H1 (cell line): ENCODE results near the gene PCCA. TPM values are rescaled to one million over a fixed set of nuclear protein-coding genes. Genes with fewer than 3 reads are reported as not detected.
A peak's percentile ranks its signal among the peaks of the same experiment; 100 is the strongest.

Experiments used
- CTCF ChIA-PET: fragments of 300-600 bp; sonication (Branson Sonifier 250); formaldehyde crosslinking; loops from one replicate; lab custom pipeline; 2021; ENCODE audit not compliant: partially characterized antibody; lab: Charles Lee
- POLR2A ChIA-PET: fragments of 300-600 bp; sonication (Branson Sonifier 250); formaldehyde crosslinking; loops from one replicate; lab custom pipeline; 2021; ENCODE audit warnings: inconsistent platforms; ENCODE audit not compliant: partially characterized antibody; lab: Charles Lee
- DNase-seq, 2 experiments: peaks; one replicate each; pipeline versions ENCODE4 v3.0.0 to v3.0.0-alpha.2; 2010 to 2022; ENCODE audit warnings: low spot score in 2 of 2, low read depth in 1 of 2, mixed read lengths in 1 of 2
- FAIRE-seq: peaks from 2 replicates; lab custom pipeline; 2011; peaks lifted over from hg19 to GRCh38; lab: Jason Lieb, UNC
- H2AFZ ChIP-seq: 2 replicates; pipeline ENCODE4 v1.8.1; 2012; ENCODE audit warnings: low read length, inconsistent platforms
- H2AK5ac ChIP-seq: 2 replicates; pipeline ENCODE4 v1.6.1; 2013; ENCODE audit warnings: low read depth, low read length
- H2BK120ac ChIP-seq: replicated peaks from 2 replicates; pipeline ENCODE3; 2013; ENCODE audit warnings: low read depth, low read length, inconsistent platforms
- H2BK12ac ChIP-seq: 2 replicates; pipeline ENCODE4 v1.6.1; 2013; ENCODE audit warnings: low read depth, low read length
- H2BK15ac ChIP-seq: 2 replicates; pipeline ENCODE4 v1.6.1; 2013; ENCODE audit warnings: low read length
- H2BK20ac ChIP-seq: 2 replicates; pipeline ENCODE4 v1.6.1; 2013; ENCODE audit warnings: low read length
- H2BK5ac ChIP-seq: 2 replicates; pipeline ENCODE4 v1.6.1; 2013; ENCODE audit warnings: low read depth, low read length
- H3K14ac ChIP-seq: 2 replicates; pipeline ENCODE4 v1.6.1; 2013; ENCODE audit warnings: inconsistent platforms; ENCODE audit not compliant: insufficient read length
- H3K18ac ChIP-seq: 2 replicates; pipeline ENCODE4 v1.6.1; 2013; ENCODE audit warnings: low read length; ENCODE audit errors: extremely low read depth
- H3K23ac ChIP-seq: 2 replicates; pipeline ENCODE4 v1.6.1; 2013; ENCODE audit warnings: inconsistent platforms; ENCODE audit not compliant: insufficient read length
- H3K23me2 ChIP-seq: 2 replicates; pipeline ENCODE4 v1.6.1; 2013; ENCODE audit warnings: low read depth, low read length
- H3K27ac ChIP-seq: 2 replicates; pipeline ENCODE4 v1.6.1; 2011; ENCODE audit warnings: low read depth, low read length, inconsistent platforms
- H3K27me3 ChIP-seq, 4 experiments: replicated peaks in 1 of 4; 1 replicate in 1 of 4; 2 replicates in 3 of 4; pipeline versions ENCODE4 v1.6.1 to v1.8.1; 2011 to 2013; ENCODE audit warnings: low read length in 3 of 4, mild to moderate bottlenecking in 3 of 4, inconsistent platforms in 2 of 4, mixed read lengths in 2 of 4, moderate library complexity in 1 of 4; ENCODE audit not compliant: control insufficient read depth in 3 of 4, insufficient read depth in 3 of 4; ENCODE audit errors: extremely low read depth in 1 of 4
- H3K36me3 ChIP-seq, 4 experiments: 2 replicates each; pipeline versions ENCODE4 v1.6.1 to v1.8.1; 2011 to 2013; ENCODE audit warnings: mild to moderate bottlenecking in 4 of 4, low read length in 3 of 4, moderate library complexity in 2 of 4, control low read depth in 1 of 4, inconsistent platforms in 1 of 4; ENCODE audit not compliant: insufficient read depth in 4 of 4, control insufficient read depth in 2 of 4
- H3K4ac ChIP-seq: replicated peaks from 2 replicates; pipeline ENCODE3; 2013; ENCODE audit warnings: low read length, low read depth, mixed read lengths, inconsistent platforms; ENCODE audit not compliant: insufficient read length
- H3K4me1 ChIP-seq, 4 experiments: replicated peaks in 1 of 4; 1 replicate in 1 of 4; 2 replicates in 3 of 4; pipeline versions ENCODE4 v1.6.1 to v1.8.1; 2011 to 2013; ENCODE audit warnings: low read length in 3 of 4, inconsistent platforms in 2 of 4, mixed read lengths in 1 of 4; ENCODE audit not compliant: insufficient read depth in 4 of 4, control insufficient read depth in 3 of 4
- H3K4me2 ChIP-seq, 2 experiments: 2 replicates each; pipeline versions ENCODE4 v1.6.1 to v1.8.1; 2011 to 2013; ENCODE audit warnings: low read depth in 2 of 2, low read length in 2 of 2, control low read depth in 1 of 2, inconsistent platforms in 1 of 2, mild to moderate bottlenecking in 1 of 2; ENCODE audit not compliant: insufficient read depth in 1 of 2
- H3K4me3 ChIP-seq, 4 experiments: fragments of 200-600, 300-600 bp in 1 of 4; sonication (generic), shearing (Covaris generic), sonication (Bioruptor Twin) in 1 of 4; 2 replicates each; pipeline versions ENCODE4 v1.5.1 to v1.8.1; 2011 to 2016; ENCODE audit warnings: low read length in 4 of 4, low read depth in 3 of 4, control low read depth in 2 of 4, inconsistent platforms in 2 of 4, mild to moderate bottlenecking in 2 of 4, mixed read lengths in 1 of 4, moderate library complexity in 1 of 4; ENCODE audit not compliant: insufficient read depth in 2 of 4; ENCODE audit errors: extremely low read depth in 1 of 4
- H3K56ac ChIP-seq: replicated peaks from 2 replicates; pipeline ENCODE3; 2013; ENCODE audit warnings: low read depth, mild to moderate bottlenecking, mixed read lengths, low read length, inconsistent platforms; ENCODE audit not compliant: insufficient read length
- H3K79me1 ChIP-seq: 2 replicates; pipeline ENCODE4 v1.6.1; 2013; ENCODE audit warnings: low read depth, low read length, control low read depth
- H3K79me2 ChIP-seq, 2 experiments: 2 replicates each; pipeline versions ENCODE4 v1.6.1 to v1.8.1; 2012 to 2013; ENCODE audit warnings: low read length in 2 of 2, mild to moderate bottlenecking in 2 of 2, inconsistent platforms in 1 of 2; ENCODE audit not compliant: insufficient read depth in 2 of 2, control insufficient read depth in 1 of 2
- H3K9ac ChIP-seq, 4 experiments: replicated peaks in 1 of 4; 1 replicate in 1 of 4; 2 replicates in 3 of 4; pipeline versions ENCODE4 v1.6.1 to v1.8.1; 2011 to 2013; ENCODE audit warnings: low read depth in 3 of 4, low read length in 3 of 4, control low read depth in 2 of 4, mild to moderate bottlenecking in 2 of 4, moderate library complexity in 2 of 4, inconsistent platforms in 1 of 4; ENCODE audit errors: extremely low read depth in 1 of 4
- H3K9me3 ChIP-seq, 2 experiments: 2 replicates each; pipeline versions ENCODE4 v1.6.1 to v1.8.1; 2012 to 2013; ENCODE audit warnings: mild to moderate bottlenecking in 2 of 2, moderate library complexity in 2 of 2, control low read depth in 1 of 2, inconsistent platforms in 1 of 2, low read depth in 1 of 2, low read length in 1 of 2, mixed read lengths in 1 of 2; ENCODE audit not compliant: insufficient read depth in 2 of 2
- H4K20me1 ChIP-seq, 2 experiments: replicated peaks in 1 of 2; 2 replicates each; pipeline versions ENCODE3 to v1.8.1; 2011 to 2013; ENCODE audit warnings: inconsistent platforms in 2 of 2, low read length in 2 of 2, mild to moderate bottlenecking in 1 of 2; ENCODE audit not compliant: insufficient read depth in 2 of 2, control insufficient read depth in 1 of 2
- H4K5ac ChIP-seq: 2 replicates; pipeline ENCODE4 v1.6.1; 2013; ENCODE audit warnings: low read length, low read depth, mixed read lengths, inconsistent platforms; ENCODE audit not compliant: insufficient read length
- H4K8ac ChIP-seq: 2 replicates; pipeline ENCODE4 v1.8.0; 2013; ENCODE audit warnings: mild to moderate bottlenecking, moderate library complexity, low read length, inconsistent platforms; ENCODE audit not compliant: insufficient read depth; ENCODE audit errors: extremely low read depth
- H4K91ac ChIP-seq: replicated peaks from 2 replicates; pipeline ENCODE3; 2013; ENCODE audit warnings: low read length, mixed read lengths, inconsistent platforms; ENCODE audit not compliant: insufficient read length
- RAD21 ChIP-seq, 2 experiments: IDR thresholded peaks in 1 of 2; conservative IDR thresholded peaks in 1 of 2; 2 replicates each; pipeline ENCODE4 v1.6.1; 2011; ENCODE audit warnings: low read depth in 2 of 2, low read length in 2 of 2, improper control_type of control experiment in 1 of 2, inconsistent platforms in 1 of 2, mild to moderate bottlenecking in 1 of 2, moderate library complexity in 1 of 2
- SIN3A ChIP-seq, 2 experiments: IDR thresholded peaks in 1 of 2; conservative IDR thresholded peaks in 1 of 2; 2 replicates each; pipeline ENCODE4 v1.6.1; 2011 to 2012; ENCODE audit warnings: low read length in 2 of 2, improper control_type of control experiment in 1 of 2, low read depth in 1 of 2, mild to moderate bottlenecking in 1 of 2
- WGBS, 2 experiments: shearing (Covaris generic) in 1 of 2; methylation state at CpG; one replicate each; pipeline versions ENCODE4 v1.1.6 to v1.1.7; 2013 to 2015; ENCODE audit warnings: low lambda C conversion rate in 2 of 2, mixed read lengths in 2 of 2, inconsistent platforms in 1 of 2, low coverage in 1 of 2, missing lambda C conversion rate in 1 of 2; ENCODE audit not compliant: insufficient replicate concordance in 2 of 2, insufficient coverage in 1 of 2, insufficient read length in 1 of 2; ENCODE audit errors: extremely low coverage in 1 of 2, missing lambda C conversion rate in 1 of 2; 5-methylcytosine and 5-hydroxymethylcytosine counted together
- polyA plus RNA-seq, 7 experiments: library from polyadenylated mRNA; depleted of rRNA in 3 of 7; stranded (reverse) in 5 of 7; unstranded in 2 of 7; fragments of >200 nt in 5 of 7; fragments of 200-250 nt in 2 of 7; gene quantifications; 1 replicate in 5 of 7; 2 replicates in 1 of 7; 4 replicates in 1 of 7; pipeline versions ENCODE4 v1.2.1 to v1.2.3, GENCODE V29; 2011 to 2013; ENCODE audit warnings: missing spikeins in 2 of 7, mixed read lengths in 2 of 7
- total RNA-seq: library from RNA; stranded (reverse); fragmentation: NEBNext Ultra II Directional; extraction: Animal tissue kit (Norgen Biotek cat#: 25700); gene quantifications from 2 replicates; pipeline ENCODE4 v1.2.1, GENCODE V29; 2021

PCCA gene
- total and polyA plus RNA-seq, 2 of the 8 experiments (the other 6 are each of a cell fraction or from before 2014, with no cell fraction given): 18.4 to 49.8 TPM

DNA sequence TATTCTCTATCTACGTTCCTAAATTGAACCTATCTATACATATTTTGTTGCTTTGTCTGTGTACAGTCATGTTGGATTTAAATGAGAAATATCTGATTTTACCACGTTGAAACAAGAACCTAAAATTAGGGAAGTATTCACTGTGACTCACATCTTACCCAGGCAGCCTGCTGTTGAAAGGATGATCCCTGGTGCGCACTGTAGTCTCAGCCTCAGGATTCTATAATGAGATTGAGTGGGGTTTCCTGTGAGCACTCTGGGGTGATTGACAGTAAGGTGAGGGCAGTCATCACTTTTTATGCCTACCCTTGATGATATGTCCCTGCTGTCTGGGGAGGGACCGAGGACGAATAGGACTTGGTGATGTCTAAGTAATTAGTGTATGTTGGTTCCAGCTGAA, 35.4 kb downstream of the PCCA start:
- H3K4me1 ChIP-seq: peaks cover 0 to under 1% (median 0%) of the 10 kb centered on the region in 4 experiments; a peak in 2 of 7 replicates
- no peak overlapping the region for H2BK5ac ChIP-seq
- H2AFZ ChIP-seq: no peak overlapping the region
- H2BK15ac ChIP-seq: no peak overlapping the region
- CTCF ChIA-PET: no interaction called here
- H3K23me2 ChIP-seq: no peaks in the 10 kb centered on the region
- no peak overlapping the region for H2AK5ac ChIP-seq
- H2BK20ac ChIP-seq: no peak overlapping the region
- H4K8ac ChIP-seq: no peak overlapping the region
- no peak overlapping the region for H3K4me3 ChIP-seq
- H3K79me1 ChIP-seq: no peaks in the 10 kb centered on the region
- H3K23ac ChIP-seq: no peak overlapping the region
- H3K36me3 ChIP-seq: peaks cover 0 to 14% (median 5%) of the 10 kb centered on the region in 4 experiments; a peak in 3 of 8 replicates
- H3K4ac ChIP-seq: no peak overlapping the region
- no peak overlapping the region; a peak in 1 of 7 replicates for H3K9ac ChIP-seq
- no peaks in the 10 kb centered on the region for H4K20me1 ChIP-seq
- no peaks in the 10 kb centered on the region for H3K9me3 ChIP-seq
- H3K79me2 ChIP-seq: peaks cover 0 to 9% of the 10 kb centered on the region in 2 experiments; a peak in 2 of 4 replicates
- FAIRE-seq (no peak), DNase-seq (no peak)
- H2BK12ac ChIP-seq: 0 out of 2 replicates have a peak overlapping the region, but pooled peaks have one; percentile 52
- H2BK120ac ChIP-seq: no peak overlapping the region
- H3K27ac ChIP-seq: no peak overlapping the region
- H3K56ac ChIP-seq: no peak overlapping the region
- no peak overlapping the region for H4K91ac ChIP-seq
- POLR2A ChIA-PET: no interaction called here
- no peak overlapping the region for H4K5ac ChIP-seq
- no peak overlapping the region for H3K14ac ChIP-seq
- H3K27me3 ChIP-seq: no peaks in the 10 kb centered on the region
- H3K4me2 ChIP-seq: no peak overlapping the region
- 84% methylated on average over 5 of the region's 5 CpGs; no CpG with 5 or more reads in 1 of the 2 experiments for WGBS, 2 experiments
- H3K18ac ChIP-seq: no peak overlapping the region
- TF ChIP-seq SIN3A (conservative IDR thresholded peaks at IDR 0.05 in 1 of 2, IDR thresholded peaks at IDR 0.05 in 1 of 2; ENCODE audit: low read depth in 1 of 2, low read length in 2 of 2) (no peak), RAD21 (IDR thresholded peaks at IDR 0.05 in 1 of 2, conservative IDR thresholded peaks at IDR 0.05 in 1 of 2; ENCODE audit: low read depth in 2 of 2, low read length in 2 of 2) (no peak)
